Liver (tissue), 9 donors: ENCODE results near the gene NHS. TPM values are rescaled to one million over a fixed set of nuclear protein-coding genes. Genes with fewer than 3 reads are reported as not detected.

Experiments used
- DNase-seq: peaks from one replicate; pipeline ENCODE4 v3.0.0-alpha.2; 2017; ENCODE audit warnings: low spot score
- H3K27ac ChIP-seq, 2 donors: one replicate each; pipeline ENCODE4 v1.7.0; 2013; ENCODE audit warnings: inconsistent platforms in 2 of 2, low read length in 2 of 2, control low read depth in 1 of 2, low read depth in 1 of 2, mild to moderate bottlenecking in 1 of 2
- H3K27me3 ChIP-seq, 4 donors: one replicate each; pipeline versions ENCODE4 v1.6.1 to v1.7.0; 2013; ENCODE audit warnings: low read length in 3 of 4, inconsistent platforms in 1 of 4, mild to moderate bottlenecking in 1 of 4, moderate library complexity in 1 of 4; ENCODE audit not compliant: control insufficient read depth in 4 of 4, insufficient read depth in 4 of 4
- H3K36me3 ChIP-seq, 4 donors: one replicate each; pipeline versions ENCODE4 v1.6.1 to v1.7.0; 2013; ENCODE audit warnings: low read length in 3 of 4, mild to moderate bottlenecking in 3 of 4, low read depth in 1 of 4, moderate library complexity in 1 of 4; ENCODE audit not compliant: control insufficient read depth in 4 of 4, insufficient read depth in 3 of 4
- H3K4me1 ChIP-seq, 4 donors: one replicate each; pipeline versions ENCODE4 v1.6.1 to v1.7.0; 2013; ENCODE audit warnings: low read length in 3 of 4, mild to moderate bottlenecking in 3 of 4, moderate library complexity in 1 of 4; ENCODE audit not compliant: control insufficient read depth in 4 of 4, insufficient read depth in 4 of 4
- H3K4me3 ChIP-seq, 3 donors: one replicate each; pipeline versions ENCODE4 v1.6.1 to v1.7.0; 2013; ENCODE audit warnings: low read length in 3 of 3, control low read depth in 1 of 3, low read depth in 1 of 3, mild to moderate bottlenecking in 1 of 3
- H3K9ac ChIP-seq, 2 donors: one replicate each; pipeline ENCODE4 v1.7.0; 2013; ENCODE audit warnings: low read length in 2 of 2, mild to moderate bottlenecking in 2 of 2, moderate library complexity in 2 of 2, control low read depth in 1 of 2, low read depth in 1 of 2
- H3K9me3 ChIP-seq, 4 donors: one replicate each; pipeline versions ENCODE4 v1.6.1 to v1.7.0; 2013; ENCODE audit warnings: low read length in 3 of 4; ENCODE audit not compliant: control insufficient read depth in 4 of 4
- CTCF ChIP-seq: fragments of 150-350 bp; IDR thresholded peaks from 2 replicates; pipeline ENCODE4 v1.5.1; 2017; ENCODE audit warnings: improper control_type of control experiment, low read depth, low read length; ENCODE audit not compliant: missing input control
- EGR1 ChIP-seq, 2 donors: IDR thresholded peaks; 2 replicates each; pipeline ENCODE4 v1.6.1; 2016 to 2018; ENCODE audit warnings: antibody characterized with exemption in 2 of 2, low read depth in 2 of 2
- FOXA1 ChIP-seq: IDR thresholded peaks from 2 replicates; pipeline ENCODE4 v1.6.1; 2016; ENCODE audit warnings: antibody characterized with exemption
- FOXA2 ChIP-seq: IDR thresholded peaks from 2 replicates; pipeline ENCODE4 v1.6.1; 2016; ENCODE audit warnings: antibody characterized with exemption
- GABPA ChIP-seq, 2 donors: IDR thresholded peaks in 1 of 2; conservative IDR thresholded peaks in 1 of 2; 2 replicates each; pipeline ENCODE4 v1.6.1; 2016; ENCODE audit warnings: antibody characterized with exemption in 2 of 2, mild to moderate bottlenecking in 1 of 2, moderate library complexity in 1 of 2
- HNF4A ChIP-seq, 2 donors: conservative IDR thresholded peaks; 2 replicates each; pipeline ENCODE4 v1.6.1; 2016; ENCODE audit warnings: antibody characterized with exemption in 2 of 2, mild to moderate bottlenecking in 2 of 2
- HNF4G ChIP-seq: IDR thresholded peaks from 2 replicates; pipeline ENCODE4 v1.6.1; 2016; ENCODE audit warnings: antibody characterized with exemption
- RAD21 ChIP-seq, 2 donors: IDR thresholded peaks; 2 replicates each; pipeline ENCODE4 v1.6.1; 2016; ENCODE audit warnings: antibody characterized with exemption in 2 of 2, mild to moderate bottlenecking in 2 of 2
- RXRA ChIP-seq, 2 donors: IDR thresholded peaks; 2 replicates each; pipeline ENCODE4 v1.6.1; 2017 to 2018; ENCODE audit warnings: antibody characterized with exemption in 2 of 2, mild to moderate bottlenecking in 1 of 2
- SP1 ChIP-seq: IDR thresholded peaks from 2 replicates; pipeline ENCODE4 v1.6.1; 2018; ENCODE audit warnings: antibody characterized with exemption, mild to moderate bottlenecking
- TAF1 ChIP-seq: conservative IDR thresholded peaks from 2 replicates; pipeline ENCODE4 v1.6.1; 2016; ENCODE audit warnings: antibody characterized with exemption, mild to moderate bottlenecking
- WGBS: extraction: QIAGEN DNeasy Blood & Tissue Kit; methylation state at CpG from one replicate; pipeline ENCODE4 v1.1.7; 2013; 5-methylcytosine and 5-hydroxymethylcytosine counted together
- polyA plus RNA-seq, 2 donors: library from polyadenylated mRNA; stranded (reverse) in 1 of 2; unstranded in 1 of 2; fragments of 200-250 nt in 1 of 2; fragments of >200 nt in 1 of 2; fragmentation: Nextera tagmentation in 1 of 2; extraction: Ambion mirVana in 1 of 2; gene quantifications; one replicate each; pipeline versions ENCODE4 v1.2.1 to v1.2.3, GENCODE V29; 2013 to 2015
- total RNA-seq, 2 donors: library from RNA; depleted of rRNA; stranded (reverse); fragments of >200 nt; gene quantifications; one replicate each; pipeline ENCODE4 v1.2.3, GENCODE V29; 2014
- TF ChIP-seq, protein P1 (sequence below): IDR thresholded peaks from 2 replicates; pipeline ENCODE4 v1.6.1; 2016; ENCODE audit warnings: antibody characterized with exemption
- TF ChIP-seq, protein P2 (sequence below): IDR thresholded peaks from 2 replicates; pipeline ENCODE4 v1.6.1; 2016; ENCODE audit warnings: antibody characterized with exemption, mild to moderate bottlenecking
- TF ChIP-seq, protein P3 (sequence below): IDR thresholded peaks from 2 replicates; pipeline ENCODE4 v1.6.1; 2016; ENCODE audit warnings: antibody characterized with exemption
- donor health status: healthy.
- donor health status: healthy.
- donor health status: healthy.
- donor health status: healthy.
- donor health status: healthy.

The NHS gene
- total and polyA plus RNA-seq, 4 donors = 0.03 to 0.17 (median 0.10) TPM

GRCh38 chrX:17773221-17773876 is 398.3 kb downstream of the NHS start:
- 76% methylated on average over 8 of the region's 8 CpGs for WGBS
- Histone ChIP-seq H3K4me1 (no peaks in the 10 kb centered on the region), H3K4me3 (no peak overlapping the region), H3K36me3 (no peaks in the 10 kb centered on the region), H3K27ac (no peak overlapping the region), H3K9me3 (peaks cover 0 to 2% (median 0%) of the 10 kb centered on the region in 4 donors), H3K27me3 (peaks cover 0 to 2% (median 0%) of the 10 kb centered on the region in 4 donors), H3K9ac (no peak overlapping the region)
- no peak for DNase-seq
- no peak for TF ChIP-seq EGR1 (IDR thresholded peaks at IDR 0.05; ENCODE audit: low read depth in 2 of 2)
- TF ChIP-seq, protein P1, sequence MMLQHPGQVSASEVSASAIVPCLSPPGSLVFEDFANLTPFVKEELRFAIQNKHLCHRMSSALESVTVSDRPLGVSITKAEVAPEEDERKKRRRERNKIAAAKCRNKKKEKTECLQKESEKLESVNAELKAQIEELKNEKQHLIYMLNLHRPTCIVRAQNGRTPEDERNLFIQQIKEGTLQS = no peak
- TF ChIP-seq, protein P2, sequence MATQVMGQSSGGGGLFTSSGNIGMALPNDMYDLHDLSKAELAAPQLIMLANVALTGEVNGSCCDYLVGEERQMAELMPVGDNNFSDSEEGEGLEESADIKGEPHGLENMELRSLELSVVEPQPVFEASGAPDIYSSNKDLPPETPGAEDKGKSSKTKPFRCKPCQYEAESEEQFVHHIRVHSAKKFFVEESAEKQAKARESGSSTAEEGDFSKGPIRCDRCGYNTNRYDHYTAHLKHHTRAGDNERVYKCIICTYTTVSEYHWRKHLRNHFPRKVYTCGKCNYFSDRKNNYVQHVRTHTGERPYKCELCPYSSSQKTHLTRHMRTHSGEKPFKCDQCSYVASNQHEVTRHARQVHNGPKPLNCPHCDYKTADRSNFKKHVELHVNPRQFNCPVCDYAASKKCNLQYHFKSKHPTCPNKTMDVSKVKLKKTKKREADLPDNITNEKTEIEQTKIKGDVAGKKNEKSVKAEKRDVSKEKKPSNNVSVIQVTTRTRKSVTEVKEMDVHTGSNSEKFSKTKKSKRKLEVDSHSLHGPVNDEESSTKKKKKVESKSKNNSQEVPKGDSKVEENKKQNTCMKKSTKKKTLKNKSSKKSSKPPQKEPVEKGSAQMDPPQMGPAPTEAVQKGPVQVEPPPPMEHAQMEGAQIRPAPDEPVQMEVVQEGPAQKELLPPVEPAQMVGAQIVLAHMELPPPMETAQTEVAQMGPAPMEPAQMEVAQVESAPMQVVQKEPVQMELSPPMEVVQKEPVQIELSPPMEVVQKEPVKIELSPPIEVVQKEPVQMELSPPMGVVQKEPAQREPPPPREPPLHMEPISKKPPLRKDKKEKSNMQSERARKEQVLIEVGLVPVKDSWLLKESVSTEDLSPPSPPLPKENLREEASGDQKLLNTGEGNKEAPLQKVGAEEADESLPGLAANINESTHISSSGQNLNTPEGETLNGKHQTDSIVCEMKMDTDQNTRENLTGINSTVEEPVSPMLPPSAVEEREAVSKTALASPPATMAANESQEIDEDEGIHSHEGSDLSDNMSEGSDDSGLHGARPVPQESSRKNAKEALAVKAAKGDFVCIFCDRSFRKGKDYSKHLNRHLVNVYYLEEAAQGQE = no peak
- TF ChIP-seq FOXA2 = no peak
- no peak for TF ChIP-seq FOXA1
- no peak for TF ChIP-seq RAD21 (IDR thresholded peaks at IDR 0.05)

DNA sequence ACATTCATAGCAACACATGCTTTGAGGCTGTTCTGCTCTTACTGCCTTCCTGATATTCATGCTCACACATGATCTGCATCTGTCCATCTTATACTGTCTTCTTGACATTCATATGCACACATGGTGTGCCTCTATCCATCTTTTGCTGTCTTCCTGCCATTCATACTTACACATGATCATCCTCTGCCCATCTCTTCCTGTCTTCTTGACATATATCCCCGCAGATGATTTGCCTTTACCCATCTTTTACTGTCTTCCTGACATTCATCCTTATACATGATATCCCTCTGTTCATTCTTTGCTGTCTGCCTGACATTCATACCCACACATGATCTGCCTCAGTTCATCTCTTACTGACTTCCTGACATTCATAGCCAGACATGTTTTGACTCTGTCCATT is 399.1 kb downstream of the NHS start:
- Histone ChIP-seq H3K4me3 (no peak overlapping the region), H3K27me3 (peaks cover 0 to 2% (median 0%) of the 10 kb centered on the region in 4 donors), H3K27ac (no peak overlapping the region), H3K36me3 (no peaks in the 10 kb centered on the region), H3K4me1 (no peaks in the 10 kb centered on the region), H3K9me3 (peaks cover 0 to 2% (median 0%) of the 10 kb centered on the region in 4 donors), H3K9ac (no peak overlapping the region)
- TF ChIP-seq HNF4G = no peak
- no peak for TF ChIP-seq GABPA (IDR thresholded peaks at IDR 0.05 in 1 of 2, conservative IDR thresholded peaks at IDR 0.05 in 1 of 2)
- no peak for TF ChIP-seq HNF4A (conservative IDR thresholded peaks at IDR 0.05)
- TF ChIP-seq SP1 = no peak
- TF ChIP-seq TAF1 = no peak
- no peak for TF ChIP-seq RXRA (IDR thresholded peaks at IDR 0.05)
- WGBS = 81% methylated on average over 1 of the region's 1 CpG
- DNase-seq = no peak

DNA sequence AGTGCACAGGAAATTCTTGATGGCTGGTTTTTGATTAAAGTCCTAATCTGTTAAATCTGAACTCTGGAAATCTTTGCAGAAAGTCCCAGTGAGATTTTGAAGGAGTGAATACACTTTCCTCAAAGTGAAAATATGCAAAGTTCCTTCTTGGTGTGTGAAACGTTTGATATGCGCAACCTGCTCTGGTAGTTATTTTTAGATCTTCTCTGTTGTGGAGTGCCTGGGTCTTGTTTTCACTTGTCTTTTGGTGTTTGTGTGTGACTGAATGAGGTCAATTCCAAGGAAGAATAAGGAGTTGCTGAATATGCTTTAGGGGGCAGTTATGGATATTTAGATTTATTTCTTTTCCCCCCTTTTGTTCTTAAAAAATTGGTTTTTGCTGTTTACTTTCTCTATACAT is 404.0 kb downstream of the NHS start:
- Histone ChIP-seq H3K9me3 (peaks cover 0 to 7% (median 3%) of the 10 kb centered on the region in 4 donors), H3K27me3 (no peaks in the 10 kb centered on the region), H3K4me1 (no peaks in the 10 kb centered on the region), H3K9ac (no peak overlapping the region), H3K36me3 (no peaks in the 10 kb centered on the region), H3K27ac (no peak overlapping the region), H3K4me3 (no peak overlapping the region)
- WGBS = 74% methylated on average over 2 of the region's 2 CpGs
- DNase-seq = no peak
- TF ChIP-seq CTCF (no peak), FOXA2 (no peak), RXRA (IDR thresholded peaks at IDR 0.05) (no peak), HNF4G (no peak), RAD21 (IDR thresholded peaks at IDR 0.05) (no peak), FOXA1 (no peak), TAF1 (no peak), SP1 (no peak), HNF4A (conservative IDR thresholded peaks at IDR 0.05) (no peak)
- TF ChIP-seq, protein P2 = no peak
- TF ChIP-seq, protein P3, sequence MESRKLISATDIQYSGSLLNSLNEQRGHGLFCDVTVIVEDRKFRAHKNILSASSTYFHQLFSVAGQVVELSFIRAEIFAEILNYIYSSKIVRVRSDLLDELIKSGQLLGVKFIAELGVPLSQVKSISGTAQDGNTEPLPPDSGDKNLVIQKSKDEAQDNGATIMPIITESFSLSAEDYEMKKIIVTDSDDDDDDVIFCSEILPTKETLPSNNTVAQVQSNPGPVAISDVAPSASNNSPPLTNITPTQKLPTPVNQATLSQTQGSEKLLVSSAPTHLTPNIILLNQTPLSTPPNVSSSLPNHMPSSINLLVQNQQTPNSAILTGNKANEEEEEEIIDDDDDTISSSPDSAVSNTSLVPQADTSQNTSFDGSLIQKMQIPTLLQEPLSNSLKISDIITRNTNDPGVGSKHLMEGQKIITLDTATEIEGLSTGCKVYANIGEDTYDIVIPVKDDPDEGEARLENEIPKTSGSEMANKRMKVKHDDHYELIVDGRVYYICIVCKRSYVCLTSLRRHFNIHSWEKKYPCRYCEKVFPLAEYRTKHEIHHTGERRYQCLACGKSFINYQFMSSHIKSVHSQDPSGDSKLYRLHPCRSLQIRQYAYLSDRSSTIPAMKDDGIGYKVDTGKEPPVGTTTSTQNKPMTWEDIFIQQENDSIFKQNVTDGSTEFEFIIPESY = no peak
- TF ChIP-seq, protein P1 = no peak
